OCI-LY3 (cell line): ENCODE data around the gene C12orf54.
A peak's percentile ranks its signal among the peaks of the same experiment; 100 is the strongest.
"Not testable (repeated sequence)": the region's sequence is repeated elsewhere in the genome, so short reads cannot be mapped to it uniquely, and the experiment has no call there.

Experiments
- H2AFZ ChIP-seq: fragments of 200-600, 300-600 bp; shearing (Covaris generic); 2 replicates; pipeline ENCODE4 v1.6.0; 2014; ENCODE audit warnings: antibody characterized with exemption, low read depth, low read length
- H3K27ac ChIP-seq: fragments of 200-600, 300-600 bp; sonication (generic); 2 replicates; pipeline ENCODE4 v1.5.1; 2014; ENCODE audit warnings: mild to moderate bottlenecking, low read length, moderate library complexity, mixed read lengths
- H3K27me3 ChIP-seq: fragments of 200-600, 300-600 bp; sonication (generic); 2 replicates; pipeline ENCODE4 v1.6.1; 2014; ENCODE audit warnings: low read depth, low read length, mixed read lengths
- H3K36me3 ChIP-seq: fragments of 200-600, 300-600 bp; sonication (generic); replicated peaks from 2 replicates; pipeline ENCODE3; 2014; ENCODE audit warnings: low read depth, low read length, mixed read lengths
- H3K4me1 ChIP-seq: fragments of 300-600, 200-600 bp; sonication (generic); 2 replicates; pipeline ENCODE4 v1.6.1; 2014; ENCODE audit warnings: low read length, mixed read lengths
- H3K4me2 ChIP-seq: fragments of 200-600, 300-600 bp; sonication (generic); 2 replicates; pipeline ENCODE4 v1.6.1; 2014; ENCODE audit warnings: low read length, mixed read lengths
- H3K4me3 ChIP-seq: fragments of 300-600, 200-600 bp; sonication (generic); 2 replicates; pipeline ENCODE4 v1.5.1; 2014; ENCODE audit warnings: antibody characterized with exemption, mild to moderate bottlenecking, low read length, moderate library complexity
- H3K79me2 ChIP-seq: fragments of 300-600, 200-600 bp; shearing (Covaris generic); 2 replicates; pipeline ENCODE4 v1.6.1; 2014; ENCODE audit warnings: mild to moderate bottlenecking, low read length, mixed read lengths
- H3K9ac ChIP-seq: fragments of 300-600, 200-600 bp; shearing (Covaris generic); 2 replicates; pipeline ENCODE4 v1.6.0; 2014; ENCODE audit warnings: mild to moderate bottlenecking, low read length, moderate library complexity
- H3K9me3 ChIP-seq: fragments of 200-600, 300-600 bp; shearing (Covaris generic); 2 replicates; pipeline ENCODE4 v1.6.1; 2014; ENCODE audit warnings: low read length, mixed read lengths; ENCODE audit not compliant: insufficient read depth
- H4K20me1 ChIP-seq: fragments of 200-600, 300-600 bp; sonication (generic); 2 replicates; pipeline ENCODE4 v1.6.1; 2016; ENCODE audit warnings: low read length, mixed read lengths; ENCODE audit not compliant: insufficient read depth
- CTCF ChIP-seq: fragments of 200-600, 300-600 bp; sonication (generic); IDR thresholded peaks from 2 replicates; pipeline ENCODE4 v1.5.1; 2014; ENCODE audit warnings: antibody characterized with exemption, low read length, low read depth
- EZH2phosphoT487 ChIP-seq: fragments of 200-600 bp; shearing (Covaris generic); IDR thresholded peaks from 2 replicates; pipeline ENCODE4 v1.6.1; 2018; ENCODE audit warnings: antibody characterized with exemption, mixed run types, low read depth

The C12orf54 gene

GRCh38 chr12:48445538-48445937, 36.8 kb upstream of the C12orf54 start:
- H3K4me2 ChIP-seq, result no peak overlapping the region
- H4K20me1 ChIP-seq, result no peaks in the 10 kb centered on the region
- H2AFZ ChIP-seq, result no peak overlapping the region
- no peak overlapping the region for H3K27ac ChIP-seq
- H3K9me3 ChIP-seq, result no peaks in the 10 kb centered on the region; the same call in 1 of the 2 replicates
- peaks cover 7% of the 10 kb centered on the region for H3K4me1 ChIP-seq
- H3K36me3 ChIP-seq, result no peaks in the 10 kb centered on the region
- no peak overlapping the region for H3K9ac ChIP-seq
- no peak overlapping the region for H3K4me3 ChIP-seq
- H3K27me3 ChIP-seq, result no peaks in the 10 kb centered on the region
- no peaks in the 10 kb centered on the region for H3K79me2 ChIP-seq
- no peak for TF ChIP-seq EZH2phosphoT487
- no peak for TF ChIP-seq CTCF

GRCh38 chr12:48446161-48446776, 36.0 kb upstream of the C12orf54 start:
- Histone ChIP-seq H2AFZ (no peak overlapping the region), H4K20me1 (no peaks in the 10 kb centered on the region), H3K9me3 (no peaks in the 10 kb centered on the region; the same call in 1 of the 2 replicates), H3K27ac (no peak overlapping the region), H3K9ac (no peak overlapping the region), H3K27me3 (no peaks in the 10 kb centered on the region), H3K4me3 (no peak overlapping the region), H3K36me3 (no peaks in the 10 kb centered on the region), H3K79me2 (no peaks in the 10 kb centered on the region), H3K4me1 (peaks cover 7% of the 10 kb centered on the region), H3K4me2 (peak overlapping the region; percentile 13; the same call in 1 of the 2 replicates)
- TF ChIP-seq CTCF (no peak), EZH2phosphoT487 (no peak)

- H2AFZ ChIP-seq, result no peak overlapping the region
- H3K27me3 ChIP-seq, result no peaks in the 10 kb centered on the region
- no peaks in the 10 kb centered on the region; the same call in 1 of the 2 replicates for H3K9me3 ChIP-seq
- no peak overlapping the region for H3K4me2 ChIP-seq
- peaks cover 7% of the 10 kb centered on the region for H3K4me1 ChIP-seq
- no peaks in the 10 kb centered on the region for H4K20me1 ChIP-seq
- H3K79me2 ChIP-seq, result no peaks in the 10 kb centered on the region
- TF ChIP-seq EZH2phosphoT487, result no peak
- TF ChIP-seq CTCF, result no peak
- no peaks in the 10 kb centered on the region for H3K36me3 ChIP-seq
- H3K9ac ChIP-seq, result no peak overlapping the region
- no peak overlapping the region for H3K27ac ChIP-seq
- H3K4me3 ChIP-seq, result no peak overlapping the region
Measured at GRCh38 chr12:48447755-48448154, 34.5 kb upstream of the C12orf54 start.

DNA sequence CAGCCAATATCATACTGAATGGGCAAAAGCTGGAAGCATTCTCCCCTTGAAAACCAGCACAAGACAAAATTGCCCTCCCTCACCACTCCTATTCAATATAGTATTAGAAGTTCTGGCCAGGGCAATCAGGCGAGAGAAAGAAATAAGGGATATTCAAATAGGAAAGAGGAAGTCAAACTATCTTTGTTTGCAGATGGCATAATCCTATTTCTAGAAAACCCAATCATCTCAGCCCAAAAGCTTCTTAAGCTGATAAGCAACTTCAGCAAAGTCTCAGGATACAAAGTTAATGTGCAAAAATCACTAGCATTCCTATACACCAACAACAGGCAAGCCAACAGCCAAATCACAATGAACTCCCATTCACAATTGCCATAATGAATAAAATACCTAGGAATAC, 30.9 kb upstream of the C12orf54 start:
- H3K4me3 ChIP-seq, result no peak overlapping the region

DNA sequence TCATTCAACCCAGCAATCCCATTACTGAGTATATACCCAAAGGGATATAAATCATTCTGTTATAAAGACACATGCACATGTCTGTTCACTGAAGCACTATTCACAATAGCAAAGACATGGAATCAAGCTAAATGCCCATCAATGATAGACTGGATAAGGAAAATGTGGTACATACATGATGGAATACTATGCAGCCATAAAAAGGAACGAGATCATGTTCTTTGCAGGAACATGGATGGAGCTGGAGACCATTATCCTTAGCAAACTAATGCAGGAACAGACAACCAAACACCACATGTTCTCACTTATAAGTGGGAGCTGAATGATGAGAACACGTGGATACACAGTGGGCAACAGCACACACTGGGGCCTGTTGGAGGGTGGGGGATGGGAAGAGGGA, 29.3 kb upstream of the C12orf54 start:
- not testable (repeated sequence) for H4K20me1 ChIP-seq, H3K36me3 ChIP-seq, H3K27ac ChIP-seq, H3K9me3 ChIP-seq, H3K4me2 ChIP-seq, H3K79me2 ChIP-seq, H3K27me3 ChIP-seq, H2AFZ ChIP-seq, H3K4me3 ChIP-seq, H3K9ac ChIP-seq, H3K4me1 ChIP-seq

More for the DNA sequence above, 30.9 kb upstream of the C12orf54 start:
- no peaks in the 10 kb centered on the region for H3K27me3 ChIP-seq
- no peaks in the 10 kb centered on the region; the same call in 1 of the 2 replicates for H3K9me3 ChIP-seq
- H3K4me2 ChIP-seq, result no peak overlapping the region
- no peaks in the 10 kb centered on the region for H3K36me3 ChIP-seq
- no peaks in the 10 kb centered on the region for H4K20me1 ChIP-seq
- H3K9ac ChIP-seq, result no peak overlapping the region
- TF ChIP-seq EZH2phosphoT487 (no peak), CTCF (no peak)
- H3K4me1 ChIP-seq, result peaks cover 1% of the 10 kb centered on the region
- H3K27ac ChIP-seq, result no peak overlapping the region
- H3K79me2 ChIP-seq, result no peaks in the 10 kb centered on the region
- no peak overlapping the region for H2AFZ ChIP-seq
